Neural cell (in vitro differentiated cells): ENCODE measurements around the gene OR52E8. TPM values are rescaled to one million over a fixed set of nuclear protein-coding genes. Genes with fewer than 3 reads are reported as not detected.

Experiments
- polyA plus RNA-seq: library from polyadenylated mRNA; depleted of rRNA; stranded (reverse); fragments of >200 nt; gene quantifications from 2 replicates; pipeline ENCODE4 v1.2.3, GENCODE V29; 2014

Gene OR52E8
- polyA plus RNA-seq, 1 donor from 2014 or later, result not detected

Other genes starting within 250 kb of the OR52E8 start
- not detected in 2 replicates for gene TRIM34, start 232.7 kb downstream of the OR52E8 start, polyA plus RNA-seq
- 0.58 and 2.0 TPM in 2 replicates for gene TRIM5, start 172.6 kb downstream of the OR52E8 start, polyA plus RNA-seq
- 4.3 and 10.2 TPM in 2 replicates for gene TRIM22, start 167.9 kb downstream of the OR52E8 start, polyA plus RNA-seq
- gene OR56B1, start 121.2 kb downstream of the OR52E8 start, polyA plus RNA-seq, result not detected in 2 replicates
- gene OR52N4, start 103.4 kb downstream of the OR52E8 start, polyA plus RNA-seq, result not detected in 2 replicates
- not detected in 2 replicates for gene OR52N5, start 74.3 kb downstream of the OR52E8 start, polyA plus RNA-seq
- gene OR52N1, start 66.4 kb downstream of the OR52E8 start, polyA plus RNA-seq, result not detected in 2 replicates
- not detected in 2 replicates for gene OR52N2, start 48.8 kb downstream of the OR52E8 start, polyA plus RNA-seq
- not detected in 2 replicates for gene OR52E6, start 15.8 kb downstream of the OR52E8 start, polyA plus RNA-seq
- gene OR52E4, start 22.9 kb upstream of the OR52E8 start, polyA plus RNA-seq, result not detected in 2 replicates
- gene OR52E5, start 35.5 kb upstream of the OR52E8 start, polyA plus RNA-seq, result not detected in 2 replicates
- not detected in 2 replicates for gene OR56A3, start 84.6 kb upstream of the OR52E8 start, polyA plus RNA-seq
- gene OR56A5, start 110.8 kb upstream of the OR52E8 start, polyA plus RNA-seq, result not detected in 2 replicates
- gene OR52L1, start 129.3 kb upstream of the OR52E8 start, polyA plus RNA-seq, result not detected in 2 replicates
- not detected in 2 replicates for gene OR56A4, start 149.3 kb upstream of the OR52E8 start, polyA plus RNA-seq
- gene OR56A1, start 173.1 kb upstream of the OR52E8 start, polyA plus RNA-seq, result not detected in 2 replicates
- not detected in 2 replicates for gene OR56B4, start 250.0 kb upstream of the OR52E8 start, polyA plus RNA-seq